Stimulated activated CD4-positive, alpha-beta T cell treated with anti-CD3 and anti-CD28 coated beads, Interleukin-1b, Interleukin-23, amount 100 ng/mL, for 24 hours (primary cell): ENCODE data around the gene HIF3A.

Source experiments
- DNase-seq, 4 experiments: peaks; one replicate each; pipeline ENCODE4 v3.0.0-alpha.2; 2020; ENCODE audit warnings: low read depth in 4 of 4, low spot score in 1 of 4

Gene HIF3A

GRCh38 chr19:46326608-46327007, 29.8 kb downstream of the HIF3A start:
- no peak for DNase-seq

- DNase-seq, result no peak
These were observed 31.2 kb downstream of the HIF3A start for GRCh38 chr19:46328079-46328478.

GRCh38 chr19:46330319-46330918, 33.6 kb downstream of the HIF3A start:
- no peak for DNase-seq

GRCh38 chr19:46337487-46337886, 40.6 kb downstream of the HIF3A start:
- DNase-seq, result no peak

GRCh38 chr19:46339446-46339845, 42.6 kb downstream of the HIF3A start:
- DNase-seq, result no peak

- no peak for DNase-seq
These were observed 43.3 kb downstream of the HIF3A start for GRCh38 chr19:46340051-46340659.

- DNase-seq, result no peak
These were observed 45.1 kb downstream of the HIF3A start for GRCh38 chr19:46341937-46342336.

GRCh38 chr19:46344363-46344762, 47.5 kb downstream of the HIF3A start:
- DNase-seq, result no peak

- no peak for DNase-seq
These were observed 48.3 kb downstream of the HIF3A start for GRCh38 chr19:46345157-46345556.

GRCh38 chr19:46346821-46347571, 50.2 kb downstream of the HIF3A start, which contains the start of gene PPP5C:
TSS of gene PPP5C (plus strand) at chr19:46347087. CDS start at chr19:46347097, 10 bp downstream.
- DNase-seq, result peak; percentile 72 to 87 (median 75)

- no peak for DNase-seq
These were observed 50.7 kb downstream of the HIF3A start for GRCh38 chr19:46347572-46347883.

GRCh38 chr19:46347985-46348384, 51.1 kb downstream of the HIF3A start:
- DNase-seq, result no peak

GRCh38 chr19:46349311-46349993, 52.6 kb downstream of the HIF3A start:
- DNase-seq, result no peak

GRCh38 chr19:46350029-46350757, 53.4 kb downstream of the HIF3A start:
- DNase-seq, result no peak

GRCh38 chr19:46350758-46351159, 53.9 kb downstream of the HIF3A start:
- DNase-seq, result peak in 1 of 4 experiments; percentile 20

- DNase-seq, result no peak
These were observed 54.6 kb downstream of the HIF3A start for GRCh38 chr19:46351241-46352041.

GRCh38 chr19:46353730-46354528, 57.1 kb downstream of the HIF3A start:
- no peak for DNase-seq

- DNase-seq, result no peak
These were observed 58.6 kb downstream of the HIF3A start for GRCh38 chr19:46355234-46356148.
